ENCODE results near the gene CRIM1.

- TF ChIP-seq JUNB (IDR thresholded peaks at IDR 0.05; ENCODE audit: unreplicated experiment): no peak
- no peak for TF ChIP-seq CTCF (conservative IDR thresholded peaks at IDR 0.05; ENCODE audit: low read depth in 2 of 2)
These were observed 51.8 kb downstream of the CRIM1 start for GRCh38 chr2:36407413-36407812.
